GM19035 (cell line): ENCODE measurements around the gene PDGFRB.

Source experiments
- ATAC-seq: cut with Tn5 transposase; IDR thresholded peaks from one replicate; pipeline ENCODE4 v1.9.1; 2021; ENCODE audit not compliant: unreplicated experiment

Gene PDGFRB

GRCh38 chr5:150133581-150134197, 22.0 kb downstream of the PDGFRB start:
- no peak for ATAC-seq

GRCh38 chr5:150132740-150133139, 22.9 kb downstream of the PDGFRB start:
- ATAC-seq = no peak

- no peak for ATAC-seq
These were observed 23.5 kb downstream of the PDGFRB start for GRCh38 chr5:150131978-150132694.

GRCh38 chr5:150131461-150131860, 24.2 kb downstream of the PDGFRB start:
- no peak for ATAC-seq

GRCh38 chr5:150130493-150130922, 25.1 kb downstream of the PDGFRB start:
- ATAC-seq = no peak

GRCh38 chr5:150129813-150130492, 25.7 kb downstream of the PDGFRB start:
- ATAC-seq = no peak

- ATAC-seq = no peak
These were observed 26.2 kb downstream of the PDGFRB start for GRCh38 chr5:150129454-150129812.

- ATAC-seq = no peak
These were observed 28.8 kb downstream of the PDGFRB start for GRCh38 chr5:150126921-150127265.

- no peak for ATAC-seq
These were observed 29.3 kb downstream of the PDGFRB start for GRCh38 chr5:150126199-150126920.

GRCh38 chr5:150125334-150125733, 30.3 kb downstream of the PDGFRB start:
- no peak for ATAC-seq

GRCh38 chr5:150124596-150124995, 31.0 kb downstream of the PDGFRB start:
- no peak for ATAC-seq

GRCh38 chr5:150124111-150124557, 31.5 kb downstream of the PDGFRB start:
- no peak for ATAC-seq

GRCh38 chr5:150123542-150123941, 32.1 kb downstream of the PDGFRB start:
- ATAC-seq = no peak

GRCh38 chr5:150122536-150123481, 32.8 kb downstream of the PDGFRB start:
- no peak for ATAC-seq

- no peak for ATAC-seq
These were observed 33.5 kb downstream of the PDGFRB start for GRCh38 chr5:150122158-150122510.

- ATAC-seq = no peak
These were observed 34.0 kb downstream of the PDGFRB start for GRCh38 chr5:150121448-150122157.

GRCh38 chr5:150120617-150121447, 34.8 kb downstream of the PDGFRB start:
- no peak for ATAC-seq

GRCh38 chr5:150120062-150120441, 35.6 kb downstream of the PDGFRB start:
- no peak for ATAC-seq

- no peak for ATAC-seq
These were observed 36.1 kb downstream of the PDGFRB start for GRCh38 chr5:150119421-150120061.
